Mammary epithelial cell (primary cell): ENCODE measurements around the gene TTC7B.

Experiments used
- EZH2 ChIP-seq: IDR thresholded peaks from 2 replicates; pipeline ENCODE4 v1.6.1; 2012; ENCODE audit warnings: low read length, inconsistent platforms, borderline replicate concordance
- TF ChIP-seq, protein P1 (sequence below), 2 donors: IDR thresholded peaks in 1 of 2; conservative IDR thresholded peaks in 1 of 2; 2 replicates each; pipeline ENCODE4 v1.5.1; 2011 to 2012; ENCODE audit warnings: inconsistent platforms in 2 of 2, low read length in 2 of 2, mild to moderate bottlenecking in 2 of 2, control low read depth in 1 of 2, low read depth in 1 of 2; ENCODE audit not compliant: insufficient read depth in 1 of 2; ENCODE audit errors: extremely low read depth in 1 of 2

DNA sequence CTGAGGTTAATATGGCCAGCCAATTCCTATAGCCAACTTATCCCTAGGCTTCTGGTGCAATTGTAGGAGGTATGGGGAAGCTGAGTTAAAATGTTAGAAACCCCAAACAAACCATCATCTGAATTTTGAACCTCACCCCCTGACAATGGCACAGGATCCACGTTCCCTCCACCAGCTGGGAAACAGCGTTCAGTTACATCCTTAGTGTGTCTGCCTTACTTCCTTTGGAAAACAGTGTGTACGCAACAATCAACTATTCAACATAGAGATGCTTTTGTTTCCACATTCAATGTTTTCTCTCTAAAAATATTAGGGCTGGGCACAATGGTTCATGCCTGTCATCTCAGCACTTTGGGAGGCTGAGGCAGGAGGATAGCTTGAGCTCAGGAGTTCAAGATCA is 203.4 kb downstream of the TTC7B start:
- TF ChIP-seq, protein P1, sequence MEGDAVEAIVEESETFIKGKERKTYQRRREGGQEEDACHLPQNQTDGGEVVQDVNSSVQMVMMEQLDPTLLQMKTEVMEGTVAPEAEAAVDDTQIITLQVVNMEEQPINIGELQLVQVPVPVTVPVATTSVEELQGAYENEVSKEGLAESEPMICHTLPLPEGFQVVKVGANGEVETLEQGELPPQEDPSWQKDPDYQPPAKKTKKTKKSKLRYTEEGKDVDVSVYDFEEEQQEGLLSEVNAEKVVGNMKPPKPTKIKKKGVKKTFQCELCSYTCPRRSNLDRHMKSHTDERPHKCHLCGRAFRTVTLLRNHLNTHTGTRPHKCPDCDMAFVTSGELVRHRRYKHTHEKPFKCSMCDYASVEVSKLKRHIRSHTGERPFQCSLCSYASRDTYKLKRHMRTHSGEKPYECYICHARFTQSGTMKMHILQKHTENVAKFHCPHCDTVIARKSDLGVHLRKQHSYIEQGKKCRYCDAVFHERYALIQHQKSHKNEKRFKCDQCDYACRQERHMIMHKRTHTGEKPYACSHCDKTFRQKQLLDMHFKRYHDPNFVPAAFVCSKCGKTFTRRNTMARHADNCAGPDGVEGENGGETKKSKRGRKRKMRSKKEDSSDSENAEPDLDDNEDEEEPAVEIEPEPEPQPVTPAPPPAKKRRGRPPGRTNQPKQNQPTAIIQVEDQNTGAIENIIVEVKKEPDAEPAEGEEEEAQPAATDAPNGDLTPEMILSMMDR (conservative IDR thresholded peaks at IDR 0.05 in 1 of 2, IDR thresholded peaks at IDR 0.05 in 1 of 2; ENCODE audit: extremely low read depth in 1 of 2, insufficient read depth in 1 of 2, low read depth in 1 of 2, low read length in 2 of 2) = no peak
- TF ChIP-seq EZH2 = no peak
